HepG2 (cell line): Measurements from ENCODE around the gene FPGS.

ENCODE experiments used
- CBFB ChIP-seq: sonication (generic); formaldehyde crosslinking; IDR thresholded peaks from 2 replicates; pipeline ENCODE4 v1.4.0; 2020; ENCODE audit warnings: missing genetic modification reagents
- CTCF ChIP-seq: sonication (generic); formaldehyde crosslinking; IDR thresholded peaks from 2 replicates; pipeline ENCODE4 v1.5.0; 2020; ENCODE audit warnings: mild to moderate bottlenecking, missing genetic modification reagents, moderate library complexity
- EZH2 ChIP-seq: conservative IDR thresholded peaks from 2 replicates; pipeline ENCODE4 v1.6.1; 2012; ENCODE audit warnings: mild to moderate bottlenecking, low read depth, low read length, moderate library complexity
- POLR2A ChIP-seq, 2 experiments: IDR thresholded peaks; 2 replicates each; pipeline ENCODE4 v1.6.1; 2011; ENCODE audit warnings: low read depth in 2 of 2, low read length in 2 of 2, mild to moderate bottlenecking in 1 of 2, moderate library complexity in 1 of 2; ENCODE audit not compliant: insufficient read depth in 1 of 2
- TCF7L2 ChIP-seq: IDR thresholded peaks from 2 replicates; pipeline ENCODE4 v1.6.1; 2011; ENCODE audit warnings: mild to moderate bottlenecking, low read depth, low read length, moderate library complexity

- no peak for TF ChIP-seq CTCF (CRISPR knock-in tag)
- TF ChIP-seq POLR2A (IDR thresholded peaks at IDR 0.05; ENCODE audit: insufficient read depth in 1 of 2, low read depth in 2 of 2, low read length in 2 of 2): no peak
- no peak for TF ChIP-seq CBFB
- no peak for TF ChIP-seq EZH2
- TF ChIP-seq TCF7L2: no peak
Measured at GRCh38 chr9:127788337-127789011, 14.2 kb upstream of the FPGS start.
